Body of pancreas (tissue), 4 donors: ENCODE data around the gene CEACAM16. TPM values are rescaled to one million over a fixed set of nuclear protein-coding genes. Genes with fewer than 3 reads are reported as not detected.
A peak's percentile ranks its signal among the peaks of the same experiment; 100 is the strongest.

Source experiments
- ATAC-seq: fragments of 150-250 bp; one replicate; pipeline ENCODE4 v1.9.1; 2016
- DNase-seq, 4 donors: peaks; one replicate each; pipeline ENCODE4 v3.0.0-alpha.2; 2019
- H3K27ac ChIP-seq, 4 donors: fragments of 200-600 bp; sonication (generic); 1 replicate in 3 of 4; 2 replicates in 1 of 4; pipeline versions ENCODE4 v1.5.1 to v1.6.1; 2016 to 2019; ENCODE audit warnings: mild to moderate bottlenecking in 1 of 4, mixed read lengths in 1 of 4, moderate library complexity in 1 of 4
- H3K27me3 ChIP-seq, 2 donors: fragments of 200-600 bp; sonication (generic); one replicate each; pipeline ENCODE4 v1.6.0; 2016; ENCODE audit warnings: mild to moderate bottlenecking in 1 of 2
- H3K36me3 ChIP-seq, 2 donors: fragments of 200-600 bp; sonication (generic); replicated peaks in 1 of 2; 2 replicates each; pipeline ENCODE4 v1.5.1; 2016; ENCODE audit warnings: low read depth in 2 of 2; ENCODE audit not compliant: insufficient read depth in 1 of 2
- H3K4me1 ChIP-seq: fragments of 200-600 bp; sonication (generic); one replicate; pipeline ENCODE4 v1.6.0; 2016
- H3K4me3 ChIP-seq, 2 donors: fragments of 200-600 bp; sonication (generic); 1 replicate in 1 of 2; 2 replicates in 1 of 2; pipeline ENCODE4 v1.5.1; 2016 to 2019
- H3K9me3 ChIP-seq, 3 donors: fragments of 200-600 bp; sonication (generic); 1 replicate in 2 of 3; 2 replicates in 1 of 3; pipeline ENCODE4 v1.5.1; 2016
- POLR2A ChIP-seq, 3 donors: fragments of 450-650 bp; IDR thresholded peaks; one replicate each; pipeline ENCODE4 v1.6.1; 2016; ENCODE audit warnings: antibody characterized with exemption in 3 of 3, mild to moderate bottlenecking in 2 of 3
- WGBS, 2 donors: methylation state at CpG; one replicate each; pipeline ENCODE4 v1.1.5; 2017; 5-methylcytosine and 5-hydroxymethylcytosine counted together
- intact Hi-C: fragments of 100-400 bp; cut with DNase I; formaldehyde crosslinking; loops from one replicate; pipeline ENCODE4 v1.15.1; 2023
- total RNA-seq, 2 donors: library from RNA; depleted of rRNA; stranded (reverse); fragments of >200 nt; gene quantifications; one replicate each; pipeline ENCODE4 v1.1.0, GENCODE V29; 2016
- TF ChIP-seq, protein P1 (sequence below), 7 experiments: fragments of 450-650 bp in 4 of 7; fragments of 200-600 bp in 3 of 7; sonication (generic) in 3 of 7; IDR thresholded peaks; one replicate each; pipeline ENCODE4 v1.5.1; 2016 to 2019; ENCODE audit warnings: antibody characterized with exemption in 7 of 7

Gene CEACAM16
- total RNA-seq, 2 donors from 2014 or later, result 0.33 to 1.3 TPM

DNA sequence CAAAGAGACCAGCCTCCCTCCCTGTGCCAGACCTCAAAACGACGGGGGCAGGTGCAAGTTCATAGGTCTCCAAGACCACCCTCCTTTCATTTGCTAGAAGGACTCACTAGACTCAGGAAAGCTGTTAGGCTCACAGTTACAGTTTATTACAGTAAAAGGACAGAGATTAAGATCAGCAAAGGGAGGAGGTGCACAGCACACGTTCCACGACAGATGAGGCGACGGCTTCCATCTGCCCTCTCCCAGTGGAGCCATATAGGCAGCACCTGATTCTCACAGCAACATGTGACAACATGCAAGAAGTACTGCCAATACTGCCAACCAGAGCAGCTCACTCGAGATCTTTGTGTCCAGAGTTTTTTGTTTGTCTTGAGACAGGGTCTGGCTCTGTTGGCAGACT, 37.0 kb upstream of the CEACAM16 start:
- DNase-seq (peak in 1 of 4 donors; percentile 48), ATAC-seq (no peak)
- Histone ChIP-seq H3K4me1 (no peaks in the 10 kb centered on the region), H3K4me3 (no peak overlapping the region), H3K36me3 (peaks cover 5 to 23% of the 10 kb centered on the region in 2 donors), H3K9me3 (no peaks in the 10 kb centered on the region), H3K27ac (no peak overlapping the region), H3K27me3 (no peaks in the 10 kb centered on the region)
- intact Hi-C loops, result no loop called here
- WGBS, 2 donors, result 74 to 83% methylated on average over 7 of the region's 7 CpGs
- TF ChIP-seq, protein P1, sequence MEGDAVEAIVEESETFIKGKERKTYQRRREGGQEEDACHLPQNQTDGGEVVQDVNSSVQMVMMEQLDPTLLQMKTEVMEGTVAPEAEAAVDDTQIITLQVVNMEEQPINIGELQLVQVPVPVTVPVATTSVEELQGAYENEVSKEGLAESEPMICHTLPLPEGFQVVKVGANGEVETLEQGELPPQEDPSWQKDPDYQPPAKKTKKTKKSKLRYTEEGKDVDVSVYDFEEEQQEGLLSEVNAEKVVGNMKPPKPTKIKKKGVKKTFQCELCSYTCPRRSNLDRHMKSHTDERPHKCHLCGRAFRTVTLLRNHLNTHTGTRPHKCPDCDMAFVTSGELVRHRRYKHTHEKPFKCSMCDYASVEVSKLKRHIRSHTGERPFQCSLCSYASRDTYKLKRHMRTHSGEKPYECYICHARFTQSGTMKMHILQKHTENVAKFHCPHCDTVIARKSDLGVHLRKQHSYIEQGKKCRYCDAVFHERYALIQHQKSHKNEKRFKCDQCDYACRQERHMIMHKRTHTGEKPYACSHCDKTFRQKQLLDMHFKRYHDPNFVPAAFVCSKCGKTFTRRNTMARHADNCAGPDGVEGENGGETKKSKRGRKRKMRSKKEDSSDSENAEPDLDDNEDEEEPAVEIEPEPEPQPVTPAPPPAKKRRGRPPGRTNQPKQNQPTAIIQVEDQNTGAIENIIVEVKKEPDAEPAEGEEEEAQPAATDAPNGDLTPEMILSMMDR (IDR thresholded peaks at IDR 0.05), result no peak
- no peak for TF ChIP-seq POLR2A (IDR thresholded peaks at IDR 0.05)

DNA sequence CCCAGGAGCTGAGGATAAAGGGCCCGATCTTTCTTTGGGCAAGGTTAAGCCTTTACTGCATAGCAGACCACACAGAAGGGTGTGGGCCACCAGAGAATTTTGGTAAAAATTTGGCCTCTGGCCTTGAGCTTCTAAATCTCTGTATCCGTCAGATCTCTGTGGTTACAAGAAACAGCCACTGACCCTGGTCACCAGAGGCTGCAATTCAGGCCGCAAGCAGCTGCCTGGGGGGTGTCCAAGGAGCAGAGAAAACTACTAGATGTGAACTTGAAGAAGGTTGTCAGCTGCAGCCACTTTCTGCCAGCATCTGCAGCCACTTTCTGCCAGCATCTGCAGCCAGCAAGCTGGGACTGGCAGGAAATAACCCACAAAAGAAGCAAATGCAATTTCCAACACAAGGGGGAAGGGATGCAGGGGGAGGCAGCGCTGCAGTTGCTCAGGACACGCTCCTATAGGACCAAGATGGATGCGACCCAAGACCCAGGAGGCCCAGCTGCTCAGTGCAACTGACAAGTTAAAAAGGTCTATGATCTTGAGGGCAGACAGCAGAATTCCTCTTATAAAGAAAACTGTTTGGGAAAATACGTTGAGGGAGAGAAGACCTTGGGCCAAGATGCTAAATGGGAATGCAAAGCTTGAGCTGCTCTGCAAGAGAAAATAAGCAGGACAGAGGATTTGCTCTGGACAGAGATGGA, 36.1 kb upstream of the CEACAM16 start:
- no peak for ATAC-seq
- peaks cover 5 to 23% of the 10 kb centered on the region in 2 donors for H3K36me3 ChIP-seq

DNA sequence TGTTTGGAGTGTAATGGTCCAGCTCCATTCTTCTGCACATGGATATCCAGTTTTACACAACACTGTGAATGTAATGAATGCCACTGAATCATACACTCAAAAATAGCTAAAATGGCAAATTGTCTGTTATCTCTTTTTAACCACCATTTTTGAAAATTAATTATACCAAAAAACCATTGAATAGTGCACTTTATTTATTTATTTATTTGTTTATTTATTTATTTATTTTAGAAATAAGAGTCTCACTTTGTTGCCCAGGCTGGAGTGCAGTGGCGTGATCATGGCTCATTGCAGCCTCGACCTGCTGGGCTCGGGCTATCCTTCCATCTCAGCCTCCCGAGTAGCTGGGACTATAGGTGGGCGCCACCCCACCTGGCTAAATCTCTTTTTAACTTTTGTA, 35.0 kb upstream of the CEACAM16 start:
- Histone ChIP-seq H3K36me3 (peaks cover 5 to 18% of the 10 kb centered on the region in 2 donors), H3K9me3 (no peaks in the 10 kb centered on the region), H3K4me1 (no peaks in the 10 kb centered on the region), H3K27me3 (no peaks in the 10 kb centered on the region), H3K4me3 (no peak overlapping the region), H3K27ac (no peak overlapping the region)
- intact Hi-C loops, result no loop called here
- WGBS, 2 donors, result 94 to 99% methylated on average over 5 of the region's 5 CpGs
- TF ChIP-seq POLR2A (IDR thresholded peaks at IDR 0.05), result no peak
- TF ChIP-seq, protein P1 (IDR thresholded peaks at IDR 0.05), result no peak
- ATAC-seq, result no peak
- no peak for DNase-seq

More for the DNA sequence above, 36.1 kb upstream of the CEACAM16 start:
- intact Hi-C loops, result no loop called here
- Histone ChIP-seq H3K4me3 (no peak overlapping the region), H3K27me3 (no peaks in the 10 kb centered on the region), H3K4me1 (no peaks in the 10 kb centered on the region), H3K27ac (no peak overlapping the region), H3K9me3 (no peaks in the 10 kb centered on the region)
- peak in 1 of 4 donors; percentile 27 for DNase-seq
- no peak for TF ChIP-seq POLR2A (IDR thresholded peaks at IDR 0.05)
- TF ChIP-seq, protein P1 (IDR thresholded peaks at IDR 0.05), result no peak
- 79 to 92% methylated on average over 4 to 7 of the region's 7 CpGs for WGBS, 2 donors

DNA sequence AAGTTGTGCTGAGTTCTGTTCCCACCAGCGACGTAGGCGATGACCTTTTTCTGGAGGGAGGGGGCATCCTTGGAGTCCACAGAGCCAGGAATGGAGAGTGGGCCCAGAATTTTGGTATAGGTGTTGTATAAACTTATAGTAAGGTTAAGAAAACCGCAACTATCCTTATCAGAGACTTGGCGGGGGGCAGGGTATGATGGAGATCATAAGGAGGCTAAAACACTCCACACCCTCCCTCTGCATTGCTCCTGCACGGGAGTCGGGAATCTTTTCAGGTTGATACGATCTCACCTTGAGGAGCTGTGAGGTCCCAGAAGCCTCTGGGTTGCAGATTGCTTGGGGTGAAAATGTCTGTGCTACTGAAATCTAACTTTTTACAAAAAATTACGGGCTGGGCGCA, 34.0 kb upstream of the CEACAM16 start:
- TF ChIP-seq POLR2A (IDR thresholded peaks at IDR 0.05), result no peak
- TF ChIP-seq, protein P1 (IDR thresholded peaks at IDR 0.05), result no peak
- Histone ChIP-seq H3K4me3 (no peak overlapping the region), H3K36me3 (peaks cover under 1 to 16% of the 10 kb centered on the region in 2 donors), H3K9me3 (no peaks in the 10 kb centered on the region), H3K4me1 (no peaks in the 10 kb centered on the region), H3K27ac (no peak overlapping the region), H3K27me3 (no peaks in the 10 kb centered on the region)
- no peak for ATAC-seq
- DNase-seq, result no peak
- WGBS, 2 donors, result 91 to 96% methylated on average over 10 of the region's 10 CpGs
- intact Hi-C loops, result no loop called here
